ENCODE data around the gene INTS1. TPM values are rescaled to one million over a fixed set of nuclear protein-coding genes. Genes with fewer than 3 reads are reported as not detected.

INTS1 gene
- total RNA-seq, 1 donor from 2014 or later, result 81.9 TPM

GRCh38 chr7:1430056-1430845 lies 73.9 kb downstream of the INTS1 start:
- H3K27ac Mint-ChIP-seq (ENCODE audit: unreplicated experiment), result no peak overlapping the region
- Histone ChIP-seq H3K27ac (ENCODE audit: low read depth, low read length) (no peak overlapping the region), H3K36me3 (ENCODE audit: insufficient read depth, low read length) (no peaks in the 10 kb centered on the region), H4K20me1 (ENCODE audit: insufficient read depth, low read length) (peaks cover 27% of the 10 kb centered on the region), H3K4me3 (ENCODE audit: insufficient read depth, low read depth, low read length) (no peak overlapping the region), H3K4me2 (ENCODE audit: low read length) (no peak overlapping the region), H3K27me3 (ENCODE audit: insufficient read depth, low read length) (no peaks in the 10 kb centered on the region), H3K79me2 (ENCODE audit: insufficient read depth, low read length) (no peaks in the 10 kb centered on the region), H2AFZ (ENCODE audit: low read depth, low read length) (no peak overlapping the region), H3K9ac (ENCODE audit: low read length) (no peak overlapping the region), H3K9me3 (ENCODE audit: insufficient read depth, low read depth, low read length) (no peaks in the 10 kb centered on the region), H3K4me1 (ENCODE audit: insufficient read depth, low read length) (peaks cover 4% of the 10 kb centered on the region)
- peaks cover 10% of the 10 kb centered on the region for H3K27me3 Mint-ChIP-seq (ENCODE audit: low read depth, unreplicated experiment)
- H3K4me3 Mint-ChIP-seq (ENCODE audit: unreplicated experiment), result no peak overlapping the region
- no peak for DNase-seq (ENCODE audit: low read depth)
- peaks cover 2% of the 10 kb centered on the region for H3K36me3 Mint-ChIP-seq (ENCODE audit: low read depth, unreplicated experiment)
- no peak for TF ChIP-seq EZH2 (IDR thresholded peaks at IDR 0.05; ENCODE audit: insufficient read depth, low read length)
- TF ChIP-seq, protein P1, sequence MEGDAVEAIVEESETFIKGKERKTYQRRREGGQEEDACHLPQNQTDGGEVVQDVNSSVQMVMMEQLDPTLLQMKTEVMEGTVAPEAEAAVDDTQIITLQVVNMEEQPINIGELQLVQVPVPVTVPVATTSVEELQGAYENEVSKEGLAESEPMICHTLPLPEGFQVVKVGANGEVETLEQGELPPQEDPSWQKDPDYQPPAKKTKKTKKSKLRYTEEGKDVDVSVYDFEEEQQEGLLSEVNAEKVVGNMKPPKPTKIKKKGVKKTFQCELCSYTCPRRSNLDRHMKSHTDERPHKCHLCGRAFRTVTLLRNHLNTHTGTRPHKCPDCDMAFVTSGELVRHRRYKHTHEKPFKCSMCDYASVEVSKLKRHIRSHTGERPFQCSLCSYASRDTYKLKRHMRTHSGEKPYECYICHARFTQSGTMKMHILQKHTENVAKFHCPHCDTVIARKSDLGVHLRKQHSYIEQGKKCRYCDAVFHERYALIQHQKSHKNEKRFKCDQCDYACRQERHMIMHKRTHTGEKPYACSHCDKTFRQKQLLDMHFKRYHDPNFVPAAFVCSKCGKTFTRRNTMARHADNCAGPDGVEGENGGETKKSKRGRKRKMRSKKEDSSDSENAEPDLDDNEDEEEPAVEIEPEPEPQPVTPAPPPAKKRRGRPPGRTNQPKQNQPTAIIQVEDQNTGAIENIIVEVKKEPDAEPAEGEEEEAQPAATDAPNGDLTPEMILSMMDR (IDR thresholded peaks at IDR 0.05; ENCODE audit: insufficient read depth, low read depth, low read length), result no peak
- no peaks in the 10 kb centered on the region for H3K9me3 Mint-ChIP-seq (ENCODE audit: unreplicated experiment)
- no peaks in the 10 kb centered on the region for H3K4me1 Mint-ChIP-seq (ENCODE audit: low read depth, unreplicated experiment)
- FAIRE-seq, result no peak

DNA sequence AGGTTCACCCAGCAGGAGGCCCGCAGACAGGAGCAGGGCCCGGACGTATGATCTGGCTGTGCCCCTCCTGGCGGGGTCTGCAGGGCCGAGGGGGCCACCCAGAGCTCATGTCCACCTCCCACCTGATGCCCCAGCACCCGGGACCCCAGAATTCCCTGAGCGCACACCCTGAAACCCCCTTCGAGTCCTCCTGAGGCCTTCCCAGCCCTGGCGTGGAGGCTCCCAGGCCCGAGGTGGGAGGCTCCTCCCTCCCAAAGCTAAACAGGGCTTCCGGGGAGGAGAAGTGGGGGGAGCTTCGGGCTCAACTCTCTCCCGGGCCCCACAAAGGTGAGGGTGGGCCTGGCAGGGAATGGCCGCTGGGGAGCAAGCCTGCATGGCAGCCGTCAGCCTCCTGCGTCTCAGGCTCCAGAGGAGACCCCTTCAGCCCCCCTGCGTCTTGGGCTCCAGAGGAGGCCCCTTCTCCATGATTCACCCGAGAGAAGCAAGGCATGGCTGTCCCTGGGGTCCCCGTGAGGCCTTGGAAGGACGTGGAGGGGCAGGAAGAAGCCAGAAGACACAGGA lies 75.2 kb downstream of the INTS1 start:
- H3K4me1 ChIP-seq (ENCODE audit: insufficient read depth, low read length), result peaks cover 4% of the 10 kb centered on the region
- no peak overlapping the region for H3K9ac ChIP-seq (ENCODE audit: low read length)
- H4K20me1 ChIP-seq (ENCODE audit: insufficient read depth, low read length), result peaks cover 27% of the 10 kb centered on the region
- Mint-ChIP-seq H3K4me1 (ENCODE audit: low read depth, unreplicated experiment) (no peaks in the 10 kb centered on the region), H3K27ac (ENCODE audit: unreplicated experiment) (no peak overlapping the region), H3K36me3 (ENCODE audit: low read depth, unreplicated experiment) (peaks cover 2% of the 10 kb centered on the region), H3K27me3 (ENCODE audit: low read depth, unreplicated experiment) (peaks cover 18% of the 10 kb centered on the region), H3K9me3 (ENCODE audit: unreplicated experiment) (peaks cover 3% of the 10 kb centered on the region), H3K4me3 (ENCODE audit: unreplicated experiment) (no peak overlapping the region)
- H3K27me3 ChIP-seq (ENCODE audit: insufficient read depth, low read length), result no peaks in the 10 kb centered on the region
- H3K4me3 ChIP-seq (ENCODE audit: insufficient read depth, low read depth, low read length), result no peak overlapping the region
- no peaks in the 10 kb centered on the region for H3K79me2 ChIP-seq (ENCODE audit: insufficient read depth, low read length)
- no peak overlapping the region for H3K27ac ChIP-seq (ENCODE audit: low read depth, low read length)
- no peak for DNase-seq (ENCODE audit: low read depth)
- no peaks in the 10 kb centered on the region for H3K36me3 ChIP-seq (ENCODE audit: insufficient read depth, low read length)
- no peaks in the 10 kb centered on the region for H3K9me3 ChIP-seq (ENCODE audit: insufficient read depth, low read depth, low read length)
- no peak for TF ChIP-seq EZH2 (IDR thresholded peaks at IDR 0.05; ENCODE audit: insufficient read depth, low read length)
- TF ChIP-seq, protein P1 (IDR thresholded peaks at IDR 0.05; ENCODE audit: insufficient read depth, low read depth, low read length), result no peak
- no peak for FAIRE-seq
- no peak overlapping the region for H3K4me2 ChIP-seq (ENCODE audit: low read length)
- H2AFZ ChIP-seq (ENCODE audit: low read depth, low read length), result no peak overlapping the region
